ENCODE measurements around the gene FGF3. TPM values are rescaled to one million over a fixed set of nuclear protein-coding genes. Genes with fewer than 3 reads are reported as not detected.

Gene FGF3
- polyA plus RNA-seq, 3 donors, result not detected

DNA sequence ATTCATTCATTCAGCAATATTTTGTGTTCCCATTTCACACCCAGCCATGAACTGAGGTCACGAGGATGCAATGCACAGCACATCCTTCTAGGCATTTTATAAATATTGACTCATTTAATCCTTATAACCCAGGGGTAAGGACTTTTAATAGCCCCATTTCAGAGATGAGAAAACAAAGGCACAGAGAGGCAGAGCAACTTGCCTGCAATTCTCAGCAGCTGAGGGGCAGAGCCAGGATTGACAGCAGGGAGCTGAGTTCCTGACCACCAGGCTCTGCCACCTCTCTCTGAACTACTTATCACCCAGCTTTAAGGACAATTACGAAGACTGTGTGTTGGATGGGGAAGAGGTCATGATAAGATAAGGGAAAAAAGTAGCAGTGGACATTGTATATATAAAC, 12.8 kb upstream of the FGF3 start:
- H4K20me1 ChIP-seq (ENCODE audit: insufficient read depth, low read length), result no peaks in the 10 kb centered on the region
- H3K4me3 ChIP-seq (replicated peaks in 1 of 3; ENCODE audit: low read depth in 2 of 3, low read length in 3 of 3), result no peak overlapping the region
- H3K9me3 ChIP-seq (replicated peaks in 1 of 2; ENCODE audit: control insufficient read depth in 1 of 2, insufficient read depth in 1 of 2, low read length in 2 of 2), result no peaks in the 10 kb centered on the region
- no CpG with 5 or more reads among the region's 2 CpGs for WGBS (ENCODE audit: insufficient coverage)
- Mint-ChIP-seq H3K36me3 (no peaks in the 10 kb centered on the region), H3K4me3 (no peak overlapping the region), H3K4me1 (no peaks in the 10 kb centered on the region), H3K27ac (no peak overlapping the region), H3K9me3 (peaks cover 0 to 5% (median 0%) of the 10 kb centered on the region in 7 donors), H3K27me3 (ENCODE audit: low read depth in 3 of 3) (peaks cover 33 to 43% (median 41%) of the 10 kb centered on the region in 3 donors)
- DNase-seq, result no peak
- TF ChIP-seq, protein P1, sequence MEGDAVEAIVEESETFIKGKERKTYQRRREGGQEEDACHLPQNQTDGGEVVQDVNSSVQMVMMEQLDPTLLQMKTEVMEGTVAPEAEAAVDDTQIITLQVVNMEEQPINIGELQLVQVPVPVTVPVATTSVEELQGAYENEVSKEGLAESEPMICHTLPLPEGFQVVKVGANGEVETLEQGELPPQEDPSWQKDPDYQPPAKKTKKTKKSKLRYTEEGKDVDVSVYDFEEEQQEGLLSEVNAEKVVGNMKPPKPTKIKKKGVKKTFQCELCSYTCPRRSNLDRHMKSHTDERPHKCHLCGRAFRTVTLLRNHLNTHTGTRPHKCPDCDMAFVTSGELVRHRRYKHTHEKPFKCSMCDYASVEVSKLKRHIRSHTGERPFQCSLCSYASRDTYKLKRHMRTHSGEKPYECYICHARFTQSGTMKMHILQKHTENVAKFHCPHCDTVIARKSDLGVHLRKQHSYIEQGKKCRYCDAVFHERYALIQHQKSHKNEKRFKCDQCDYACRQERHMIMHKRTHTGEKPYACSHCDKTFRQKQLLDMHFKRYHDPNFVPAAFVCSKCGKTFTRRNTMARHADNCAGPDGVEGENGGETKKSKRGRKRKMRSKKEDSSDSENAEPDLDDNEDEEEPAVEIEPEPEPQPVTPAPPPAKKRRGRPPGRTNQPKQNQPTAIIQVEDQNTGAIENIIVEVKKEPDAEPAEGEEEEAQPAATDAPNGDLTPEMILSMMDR (IDR thresholded peaks at IDR 0.05), result no peak
- no peaks in the 10 kb centered on the region for H3K36me3 ChIP-seq (replicated peaks in 1 of 2; ENCODE audit: control insufficient read depth in 1 of 2, insufficient read depth in 2 of 2, low read length in 2 of 2)
- H2AFZ ChIP-seq (ENCODE audit: insufficient read depth, low read depth, low read length, poor library complexity, severe bottlenecking), result no peak overlapping the region
- peaks cover 0 to 33% of the 10 kb centered on the region in 2 donors for H3K27me3 ChIP-seq (ENCODE audit: control insufficient read depth in 2 of 2, insufficient read depth in 2 of 2, low read length in 2 of 2)
- no peak overlapping the region for H3K9ac ChIP-seq (ENCODE audit: insufficient read depth, low read length, poor library complexity, severe bottlenecking)
- H3K79me2 ChIP-seq (ENCODE audit: insufficient read depth, low read length), result no peaks in the 10 kb centered on the region
- H3K4me2 ChIP-seq (replicated peaks; ENCODE audit: extremely low read depth, low read length, poor library complexity, severe bottlenecking), result no peak overlapping the region
- no peaks in the 10 kb centered on the region for H3K4me1 ChIP-seq (ENCODE audit: control insufficient read depth in 1 of 2, insufficient read depth in 2 of 2, low read length in 2 of 2)
- intact Hi-C loops (cut with micrococcal nuclease), result no loop called here
- no peak overlapping the region for H3K27ac ChIP-seq (ENCODE audit: low read depth in 1 of 2, low read length in 2 of 2)

- DNase-seq, result no peak
- Histone ChIP-seq H2AFZ (ENCODE audit: insufficient read depth, low read depth, low read length, poor library complexity, severe bottlenecking) (no peak overlapping the region), H3K27me3 (ENCODE audit: control insufficient read depth in 2 of 2, insufficient read depth in 2 of 2, low read length in 2 of 2) (peaks cover 0 to 22% of the 10 kb centered on the region in 2 donors), H3K4me3 (replicated peaks in 1 of 3; ENCODE audit: low read depth in 2 of 3, low read length in 3 of 3) (no peak overlapping the region), H3K9me3 (replicated peaks in 1 of 2; ENCODE audit: control insufficient read depth in 1 of 2, insufficient read depth in 1 of 2, low read length in 2 of 2) (no peaks in the 10 kb centered on the region), H3K79me2 (ENCODE audit: insufficient read depth, low read length) (no peaks in the 10 kb centered on the region), H3K36me3 (replicated peaks in 1 of 2; ENCODE audit: control insufficient read depth in 1 of 2, insufficient read depth in 2 of 2, low read length in 2 of 2) (no peaks in the 10 kb centered on the region), H3K4me2 (replicated peaks; ENCODE audit: extremely low read depth, low read length, poor library complexity, severe bottlenecking) (no peak overlapping the region), H3K27ac (ENCODE audit: low read depth in 1 of 2, low read length in 2 of 2) (no peak overlapping the region), H3K9ac (ENCODE audit: insufficient read depth, low read length, poor library complexity, severe bottlenecking) (no peak overlapping the region), H3K4me1 (ENCODE audit: control insufficient read depth in 1 of 2, insufficient read depth in 2 of 2, low read length in 2 of 2) (no peaks in the 10 kb centered on the region), H4K20me1 (ENCODE audit: insufficient read depth, low read length) (no peaks in the 10 kb centered on the region)
- Mint-ChIP-seq H3K4me1 (no peaks in the 10 kb centered on the region), H3K36me3 (no peaks in the 10 kb centered on the region), H3K4me3 (no peak overlapping the region), H3K27me3 (ENCODE audit: low read depth in 3 of 3) (peaks cover 23 to 31% (median 30%) of the 10 kb centered on the region in 3 donors), H3K27ac (no peak overlapping the region), H3K9me3 (peaks cover 0 to 5% (median 0%) of the 10 kb centered on the region in 7 donors)
- intact Hi-C loops (cut with micrococcal nuclease), result no loop called here
- TF ChIP-seq, protein P1 (IDR thresholded peaks at IDR 0.05), result no peak
- WGBS (ENCODE audit: insufficient coverage), result 90% methylated on average over 6 of the region's 11 CpGs
These were observed 10.9 kb upstream of the FGF3 start for GRCh38 chr11:69830086-69830485.
